Adrenal gland (tissue), 5 donors: ENCODE data around the gene SCAI.

Source experiments
- POLR2A ChIP-seq, 2 donors: fragments of 450-650 bp; IDR thresholded peaks; one replicate each; pipeline ENCODE4 v1.6.1; 2017; ENCODE audit warnings: antibody characterized with exemption in 2 of 2, mild to moderate bottlenecking in 2 of 2, moderate library complexity in 1 of 2
- TF ChIP-seq, protein P1 (sequence below), 6 experiments: fragments of 450-650 bp in 4 of 6; fragments of 200-600 bp in 2 of 6; sonication (generic) in 1 of 6; IDR thresholded peaks; 1 replicate in 5 of 6; 2 replicates in 1 of 6; pipeline versions ENCODE4 v1.5.1 to v1.8.0; 2016 to 2021; ENCODE audit warnings: antibody characterized with exemption in 6 of 6, mild to moderate bottlenecking in 2 of 6, moderate library complexity in 1 of 6
- donor health status: DM: no; HTN: no; CAD: no.

GRCh38 chr9:125099816-125100215, 43.5 kb downstream of the SCAI start:
- TF ChIP-seq, protein P1, sequence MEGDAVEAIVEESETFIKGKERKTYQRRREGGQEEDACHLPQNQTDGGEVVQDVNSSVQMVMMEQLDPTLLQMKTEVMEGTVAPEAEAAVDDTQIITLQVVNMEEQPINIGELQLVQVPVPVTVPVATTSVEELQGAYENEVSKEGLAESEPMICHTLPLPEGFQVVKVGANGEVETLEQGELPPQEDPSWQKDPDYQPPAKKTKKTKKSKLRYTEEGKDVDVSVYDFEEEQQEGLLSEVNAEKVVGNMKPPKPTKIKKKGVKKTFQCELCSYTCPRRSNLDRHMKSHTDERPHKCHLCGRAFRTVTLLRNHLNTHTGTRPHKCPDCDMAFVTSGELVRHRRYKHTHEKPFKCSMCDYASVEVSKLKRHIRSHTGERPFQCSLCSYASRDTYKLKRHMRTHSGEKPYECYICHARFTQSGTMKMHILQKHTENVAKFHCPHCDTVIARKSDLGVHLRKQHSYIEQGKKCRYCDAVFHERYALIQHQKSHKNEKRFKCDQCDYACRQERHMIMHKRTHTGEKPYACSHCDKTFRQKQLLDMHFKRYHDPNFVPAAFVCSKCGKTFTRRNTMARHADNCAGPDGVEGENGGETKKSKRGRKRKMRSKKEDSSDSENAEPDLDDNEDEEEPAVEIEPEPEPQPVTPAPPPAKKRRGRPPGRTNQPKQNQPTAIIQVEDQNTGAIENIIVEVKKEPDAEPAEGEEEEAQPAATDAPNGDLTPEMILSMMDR (IDR thresholded peaks at IDR 0.05): no peak
- no peak for TF ChIP-seq POLR2A (IDR thresholded peaks at IDR 0.05)
